GM08714 (cell line): Measurements from ENCODE around the gene SOHLH1.
"Not testable (repeated sequence)": the region's sequence is repeated elsewhere in the genome, so short reads cannot be mapped to it uniquely, and the experiment has no call there.

Experiments
- H3K4me3 ChIP-seq: fragments of 200-500 bp; sonication (Bioruptor generic); 2 replicates; pipeline ENCODE4 v1.5.1; 2014; ENCODE audit warnings: mild to moderate bottlenecking, low read length, inconsistent platforms
- ZNF274 ChIP-seq: IDR thresholded peaks from 2 replicates; pipeline ENCODE4 v1.6.1; 2012; ENCODE audit warnings: mild to moderate bottlenecking, low read depth, low read length

The SOHLH1 gene

DNA sequence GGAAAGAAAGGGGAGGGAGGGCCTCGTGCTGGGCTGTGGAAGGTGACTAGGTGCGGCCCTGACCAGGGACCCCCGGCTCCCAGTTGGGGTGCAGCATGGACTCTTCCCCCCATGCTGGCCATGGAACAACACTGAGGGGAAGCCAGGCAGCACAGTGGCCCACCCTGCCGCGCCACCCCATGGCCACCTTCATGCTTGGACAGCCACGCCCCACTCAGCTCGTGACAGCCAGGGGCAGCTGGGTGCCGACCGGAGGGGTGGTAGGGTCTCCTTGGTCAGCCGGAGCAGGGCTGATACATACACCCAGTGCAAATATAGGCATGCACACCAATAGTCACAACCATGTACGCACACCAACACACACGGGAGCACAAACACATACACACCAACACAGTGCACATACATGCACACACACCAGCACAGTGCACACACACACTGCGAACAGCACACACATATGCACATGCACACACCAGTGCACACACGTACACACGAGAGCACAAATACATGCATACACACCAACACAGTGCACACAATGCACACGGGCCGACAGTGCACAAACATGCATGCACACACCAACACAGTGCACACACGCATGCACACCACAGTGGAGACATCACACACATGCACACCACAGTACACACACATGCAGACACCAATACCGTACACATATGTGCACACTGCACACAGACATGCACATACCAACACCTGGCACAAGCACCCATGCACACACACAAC lies 8.3 kb downstream of the SOHLH1 start:
- no peak overlapping the region for H3K4me3 ChIP-seq
- TF ChIP-seq ZNF274 = no peak

DNA sequence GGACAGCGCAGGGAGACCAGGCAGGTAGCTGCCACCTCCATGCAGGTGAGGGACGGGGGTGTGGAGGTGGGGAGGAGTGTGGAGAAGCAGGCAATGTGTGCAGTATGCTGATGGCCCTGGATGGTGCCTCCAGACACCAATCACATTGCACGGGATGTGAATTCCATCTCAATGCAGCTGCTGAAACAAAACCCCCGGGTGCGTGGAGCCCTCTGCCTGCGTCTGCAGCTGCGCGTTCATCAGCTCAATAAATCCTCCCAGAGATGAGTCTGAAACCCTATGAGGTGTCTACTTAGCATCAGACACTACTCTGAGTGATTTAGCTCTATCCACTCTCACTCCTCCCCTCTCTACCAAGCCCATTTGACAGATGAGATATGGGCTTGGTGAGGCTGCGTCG lies 10.3 kb downstream of the SOHLH1 start:
- H3K4me3 ChIP-seq = no peak overlapping the region
- TF ChIP-seq ZNF274 = no peak

DNA sequence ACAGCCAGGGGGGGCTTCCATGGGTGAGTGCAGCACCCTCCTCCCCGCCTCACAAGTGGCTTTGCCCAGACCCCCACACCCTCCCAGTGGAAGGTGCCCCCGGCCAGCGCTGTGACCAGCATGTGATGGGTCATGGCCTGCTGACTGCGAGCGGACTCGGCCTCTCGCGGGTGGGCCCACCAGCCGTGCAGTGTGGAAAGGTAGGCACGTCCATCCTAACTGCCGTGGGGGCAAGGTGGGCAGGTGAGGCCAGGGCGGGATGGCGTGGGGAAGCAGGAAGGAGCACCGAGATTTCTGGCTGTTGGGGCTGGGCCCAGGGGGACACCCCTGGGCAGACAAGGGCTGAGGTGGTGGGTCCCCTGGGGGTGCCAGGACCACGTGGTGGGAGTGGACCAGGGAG lies 12.1 kb downstream of the SOHLH1 start:
- TF ChIP-seq ZNF274 = no peak
- H3K4me3 ChIP-seq = no peak overlapping the region

DNA sequence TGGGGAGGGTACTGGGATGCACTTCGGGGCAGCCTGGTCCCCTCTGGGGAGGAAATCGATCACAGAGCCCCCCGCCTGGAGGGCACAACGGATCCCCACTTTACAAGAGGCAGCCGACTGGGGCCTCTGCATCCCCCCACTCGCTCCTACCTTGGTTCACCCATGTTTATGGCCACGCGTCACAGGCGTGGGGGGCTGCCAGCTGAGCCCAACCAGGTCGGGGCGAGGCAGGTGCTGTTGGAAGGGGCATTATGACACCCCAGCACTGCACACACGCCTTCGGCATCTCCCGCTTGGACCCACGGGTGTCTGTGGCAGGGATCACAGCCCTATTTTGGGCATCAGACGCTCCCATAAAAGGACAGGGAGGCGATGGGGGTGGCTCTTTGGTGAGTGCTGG lies 14.6 kb downstream of the SOHLH1 start:
- no peak overlapping the region for H3K4me3 ChIP-seq

DNA sequence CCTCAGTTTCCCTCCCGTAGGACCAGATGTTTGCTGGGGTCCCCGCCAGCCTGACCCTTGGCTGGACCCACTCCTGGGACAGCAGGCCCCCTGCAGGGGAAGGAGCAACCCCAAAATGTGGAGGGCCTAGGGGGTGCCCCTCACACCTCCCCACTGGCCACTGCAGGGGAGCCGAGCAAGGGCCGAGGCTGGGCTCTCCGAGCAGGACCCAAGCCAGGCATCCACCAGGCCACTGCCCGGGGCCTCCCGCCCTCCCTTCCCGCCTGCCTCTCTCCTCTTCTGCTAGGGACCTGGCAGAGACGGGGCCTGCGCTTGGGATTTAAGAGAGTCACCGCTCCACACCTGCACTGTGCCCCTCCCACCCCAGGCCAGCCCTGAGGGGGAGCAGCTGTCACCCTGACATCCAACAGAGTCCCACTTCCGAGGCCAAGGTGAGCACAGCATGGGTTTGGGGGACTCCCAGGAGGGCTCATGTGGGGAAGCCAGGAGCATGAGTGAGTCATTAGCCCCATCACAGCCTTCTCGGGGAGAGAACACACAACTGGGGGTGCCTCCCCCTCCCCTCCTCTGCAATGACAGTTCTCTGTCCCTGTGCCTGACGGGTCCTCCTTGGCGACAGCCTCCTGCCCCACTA lies 15.8 kb downstream of the SOHLH1 start:
- TF ChIP-seq ZNF274 = no peak
- no peak overlapping the region for H3K4me3 ChIP-seq

More for the DNA sequence above, 14.6 kb downstream of the SOHLH1 start:
- TF ChIP-seq ZNF274 = no peak

DNA sequence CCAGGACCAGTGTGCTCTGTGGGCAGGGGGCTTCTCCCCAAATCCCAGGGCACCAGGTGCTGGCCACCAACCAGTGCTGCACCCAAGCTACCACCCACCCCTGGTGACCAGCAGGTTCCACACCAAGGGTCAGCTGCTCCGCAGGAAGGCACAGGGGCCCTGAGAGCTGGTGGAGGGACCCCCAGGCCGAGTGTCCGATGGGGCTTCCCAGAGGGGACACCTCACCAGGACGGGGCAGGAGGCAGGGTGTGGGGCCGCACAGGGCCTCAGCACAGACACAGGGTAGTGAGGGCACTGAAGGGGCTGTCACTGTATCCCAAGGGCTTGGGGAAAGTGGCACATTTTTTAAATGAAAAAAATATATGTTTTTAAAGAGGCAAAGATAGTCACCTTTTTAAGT lies 18.1 kb downstream of the SOHLH1 start:
- TF ChIP-seq ZNF274 = no peak
- H3K4me3 ChIP-seq = no peak overlapping the region

DNA sequence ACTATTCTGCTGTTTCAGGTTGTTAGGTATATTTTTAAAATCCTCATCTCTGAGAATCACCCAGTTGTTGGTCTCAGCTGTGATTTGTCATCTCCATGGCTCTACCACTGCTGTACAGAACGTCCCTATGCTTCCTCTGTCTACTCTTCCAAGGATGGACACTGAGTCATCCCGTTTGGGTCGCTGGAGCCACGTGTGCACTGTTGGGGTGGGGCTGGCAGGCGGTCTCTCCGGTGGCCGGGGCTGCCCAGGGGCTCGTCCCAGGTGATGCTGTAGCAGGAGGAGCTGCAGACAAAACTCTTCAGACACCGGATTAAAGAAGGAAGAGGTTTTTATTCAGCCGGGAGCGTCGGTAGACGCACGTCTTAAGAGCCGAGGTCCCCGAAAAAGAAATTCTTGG lies 19.2 kb downstream of the SOHLH1 start:
- no peak overlapping the region for H3K4me3 ChIP-seq
- TF ChIP-seq ZNF274 = no peak

DNA sequence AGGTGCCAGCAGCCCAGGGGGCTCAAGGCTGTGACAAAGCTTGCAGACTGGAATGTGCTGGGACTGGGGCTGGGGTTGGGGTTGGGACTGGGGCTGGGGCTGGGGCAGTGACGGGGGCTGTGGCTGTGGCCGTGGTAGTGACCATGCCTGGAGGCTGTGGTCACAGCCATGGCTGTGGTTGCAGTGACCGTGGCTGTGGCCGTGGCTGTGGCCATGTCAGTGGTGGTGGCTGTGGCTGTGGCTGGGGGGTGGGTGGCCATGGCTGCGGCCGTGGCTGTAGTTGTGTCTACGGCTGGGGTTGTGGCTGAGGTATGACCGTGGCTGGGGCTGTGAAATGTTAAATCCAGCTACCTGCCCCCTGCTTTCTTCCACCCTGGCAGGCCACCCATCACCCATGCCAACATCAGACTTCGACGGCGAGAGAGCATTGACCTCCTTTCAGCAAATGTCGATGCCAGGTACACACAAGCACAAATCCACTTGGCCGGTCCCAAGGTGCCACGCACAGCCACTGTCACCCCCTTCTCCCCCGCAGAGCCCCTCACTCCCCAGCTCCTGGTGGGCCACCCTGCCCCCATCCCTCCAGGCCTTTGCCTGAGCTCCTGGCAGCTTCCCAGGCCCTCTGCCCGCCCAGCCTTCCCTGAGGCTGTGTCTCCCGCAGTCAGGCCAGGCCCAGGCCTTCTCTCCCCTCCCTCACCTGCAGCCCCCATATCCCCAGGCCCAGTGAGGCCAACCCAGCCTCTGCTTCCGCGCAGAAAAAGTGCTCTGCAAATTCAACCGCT lies 20.9 kb downstream of the SOHLH1 start:
- TF ChIP-seq ZNF274 = no peak
- H3K4me3 ChIP-seq = no peak overlapping the region

DNA sequence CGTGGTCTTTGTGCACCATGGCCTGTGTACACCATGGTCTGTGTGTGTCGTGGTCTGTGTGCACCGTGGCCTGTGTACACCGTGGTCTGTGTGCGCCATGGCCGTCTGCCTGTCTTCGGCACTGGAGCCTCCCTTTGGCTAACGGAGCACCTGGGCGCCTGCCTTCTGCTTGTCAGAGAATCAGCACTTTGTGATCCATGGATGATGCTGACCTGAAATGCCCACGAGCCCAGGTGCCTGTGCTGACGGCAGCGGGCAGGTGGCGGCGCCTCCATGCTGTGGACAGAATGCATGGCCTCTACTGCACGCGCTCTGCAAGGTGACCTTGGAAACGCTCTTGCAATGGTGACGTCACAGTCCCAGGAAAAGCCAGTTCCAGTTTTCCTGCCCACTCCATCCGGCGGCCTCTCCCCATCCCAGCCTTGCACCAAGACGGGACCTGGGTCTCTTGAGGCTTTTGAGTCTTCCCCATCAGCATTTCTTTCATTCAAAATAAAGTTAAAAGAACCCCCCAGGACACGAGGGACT lies 21.6 kb downstream of the SOHLH1 start:
- no peak for TF ChIP-seq ZNF274

DNA sequence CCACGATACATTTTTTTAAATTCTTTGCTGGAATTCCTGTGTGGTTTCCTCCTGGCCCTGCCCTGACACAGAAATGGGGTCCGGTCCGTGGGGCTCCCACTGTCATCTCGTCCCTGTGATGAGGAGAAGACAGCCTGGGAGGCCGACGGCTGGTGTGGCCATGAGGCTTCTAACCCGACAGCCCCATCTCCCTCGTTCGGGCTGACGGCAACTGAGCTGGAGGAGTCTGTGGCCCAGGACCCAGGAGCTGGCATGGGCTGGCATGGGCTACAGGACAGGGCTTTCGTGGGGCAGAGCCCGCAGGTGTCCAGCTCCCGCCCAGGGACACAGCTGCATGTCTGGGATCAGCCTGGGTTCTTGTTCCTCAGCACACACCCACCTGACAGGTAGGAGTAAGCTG lies 22.4 kb downstream of the SOHLH1 start:
- no peak overlapping the region for H3K4me3 ChIP-seq
- TF ChIP-seq ZNF274 = no peak

More for the DNA sequence above, 21.6 kb downstream of the SOHLH1 start:
- no peak overlapping the region for H3K4me3 ChIP-seq

DNA sequence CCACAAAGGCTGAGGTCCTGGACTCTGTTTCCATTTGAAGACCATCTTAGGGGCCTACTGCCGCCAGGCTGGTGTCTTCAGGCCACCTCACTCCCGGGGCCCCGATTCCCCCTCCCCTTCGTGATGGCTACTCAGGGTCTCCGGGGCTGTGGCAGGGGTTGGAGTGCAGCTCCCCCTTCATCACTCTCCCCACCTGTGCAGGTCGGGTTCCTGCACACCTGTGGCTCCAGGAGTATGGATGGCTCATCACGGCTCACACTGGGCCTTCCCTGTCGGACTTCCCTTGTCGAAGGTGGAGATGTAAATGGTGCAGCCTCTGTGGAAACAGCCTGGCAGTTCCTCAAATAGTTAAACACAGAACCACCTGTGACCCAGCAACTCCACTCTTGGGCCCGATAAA lies 24.3 kb downstream of the SOHLH1 start:
- H3K4me3 ChIP-seq = no peak overlapping the region

DNA sequence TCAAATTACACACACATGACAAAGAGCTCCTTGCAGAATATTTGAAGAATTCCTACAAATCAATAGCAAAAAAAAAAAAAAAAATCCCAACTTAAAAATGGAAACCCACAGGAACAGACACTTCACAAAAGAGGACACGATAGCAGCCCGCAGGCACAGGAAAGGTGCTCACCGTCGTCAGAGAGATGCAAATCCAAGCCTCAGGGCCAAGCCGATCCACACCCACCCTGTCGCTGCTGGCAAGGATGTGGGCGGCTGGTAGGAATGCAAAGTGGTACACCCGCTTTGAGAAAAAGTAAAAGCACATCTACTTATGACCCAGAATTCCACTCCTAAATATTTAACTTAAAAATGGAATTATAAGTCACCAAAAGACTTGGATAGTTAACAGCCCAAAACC lies 25.3 kb downstream of the SOHLH1 start:
- TF ChIP-seq ZNF274 = no peak
- no peak overlapping the region for H3K4me3 ChIP-seq

More for the DNA sequence above, 24.3 kb downstream of the SOHLH1 start:
- TF ChIP-seq ZNF274 = no peak

DNA sequence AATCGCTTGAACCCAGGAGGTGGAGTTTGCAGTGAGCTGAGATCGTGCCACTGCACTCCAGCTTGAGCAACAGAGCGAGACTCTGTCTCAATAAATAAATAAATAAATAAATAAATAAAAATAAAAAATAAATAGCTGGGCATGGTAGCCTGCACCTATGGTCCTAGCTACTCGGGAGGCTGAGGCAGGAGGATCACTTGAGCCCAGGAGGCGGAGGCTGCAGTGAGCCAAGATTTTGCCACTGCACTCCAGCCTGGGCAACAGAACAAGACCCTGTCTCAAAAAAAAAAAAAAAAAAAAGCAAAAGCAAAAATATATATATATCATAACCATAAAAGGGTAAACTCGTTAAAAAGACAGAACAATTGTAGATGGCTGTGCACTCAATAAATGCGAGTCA lies 26.5 kb downstream of the SOHLH1 start:
- H3K4me3 ChIP-seq = not testable (repeated sequence)

DNA sequence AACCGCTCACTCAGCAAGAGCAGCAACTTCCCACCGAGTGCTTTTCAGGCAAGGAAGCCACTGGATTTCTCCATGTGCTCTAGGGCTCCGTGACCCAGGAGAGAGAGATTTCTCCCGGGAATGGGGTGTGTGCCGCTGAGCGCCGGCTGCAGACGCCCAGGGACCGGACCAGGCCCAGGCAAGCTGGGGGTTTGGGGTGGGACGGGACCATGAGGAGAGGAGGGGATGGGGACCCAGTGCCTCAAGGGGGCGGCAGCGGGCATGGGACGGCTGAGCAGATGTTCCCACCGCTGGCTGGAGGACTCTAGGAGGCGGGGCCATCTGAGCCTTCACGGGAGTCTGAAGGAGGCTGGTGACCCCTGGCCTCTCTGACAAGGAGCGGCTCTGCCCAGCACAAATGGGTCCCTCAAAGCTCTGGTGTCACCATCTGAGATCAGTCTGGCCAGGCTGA lies 27.7 kb downstream of the SOHLH1 start:
- no peak overlapping the region for H3K4me3 ChIP-seq
- no peak for TF ChIP-seq ZNF274
